Stomach (tissue), 9 donors: ENCODE data around the gene INO80. TPM values are rescaled to one million over a fixed set of nuclear protein-coding genes. Genes with fewer than 3 reads are reported as not detected.

Source experiments
- DNase-seq, 2 donors: peaks; one replicate each; pipeline versions ENCODE4 v3.0.0 to v3.0.0-alpha.2; 2013 to 2019
- H3K27ac ChIP-seq, 5 donors: fragments of 200-600 bp in 4 of 5; sonication (generic) in 4 of 5; one replicate each; pipeline ENCODE4 v1.5.1; 2013 to 2019; ENCODE audit warnings: mild to moderate bottlenecking in 1 of 5, moderate library complexity in 1 of 5
- H3K27me3 ChIP-seq, 3 donors: fragments of 200-600 bp; sonication (generic); one replicate each; pipeline ENCODE4 v1.5.1; 2017 to 2019; ENCODE audit warnings: mixed run types in 1 of 3
- H3K36me3 ChIP-seq, 4 donors: fragments of 200-600 bp; sonication (generic); 1 replicate in 3 of 4; 2 replicates in 1 of 4; pipeline ENCODE4 v1.5.1; 2016 to 2019
- H3K4me1 ChIP-seq, 4 donors: fragments of 200-600 bp; sonication (generic); one replicate each; pipeline ENCODE4 v1.5.1; 2016 to 2019
- H3K4me3 ChIP-seq, 4 donors: fragments of 200-600 bp; sonication (generic) in 3 of 4; one replicate each; pipeline ENCODE4 v1.5.1; 2016 to 2019; ENCODE audit warnings: mild to moderate bottlenecking in 1 of 4
- H3K9me3 ChIP-seq, 4 donors: fragments of 200-600 bp; sonication (generic); one replicate each; pipeline ENCODE4 v1.5.1; 2016 to 2019
- EP300 ChIP-seq: sonication (generic); formaldehyde crosslinking; IDR thresholded peaks from one replicate; pipeline ENCODE4 v1.6.1; 2017; ENCODE audit warnings: antibody characterized with exemption
- POLR2A ChIP-seq, 4 donors: fragments of 450-650 bp; IDR thresholded peaks; one replicate each; pipeline ENCODE4 v1.6.1; 2016; ENCODE audit warnings: antibody characterized with exemption in 4 of 4, control low read depth in 2 of 4, mild to moderate bottlenecking in 1 of 4, moderate library complexity in 1 of 4
- POLR2AphosphoS5 ChIP-seq, 3 donors: sonication (generic); formaldehyde crosslinking; IDR thresholded peaks; one replicate each; pipeline ENCODE4 v1.6.1; 2016; ENCODE audit warnings: antibody characterized with exemption in 3 of 3
- WGBS, 5 donors: extraction: QIAGEN DNeasy Blood & Tissue Kit in 3 of 5; methylation state at CpG; one replicate each; pipeline versions ENCODE4 v1.1.5 to v1.1.7; 2013 to 2018; 5-methylcytosine and 5-hydroxymethylcytosine counted together
- intact Hi-C: fragments of 100-400 bp; cut with DNase I; formaldehyde crosslinking; loops from one replicate; pipeline ENCODE4 v1.15.1; 2023; ENCODE audit warnings: low total_unique reads
- polyA plus RNA-seq, 3 donors: library from polyadenylated mRNA; stranded (reverse); fragments of 200-250 nt; gene quantifications; one replicate each; pipeline ENCODE4 v1.2.3, GENCODE V29; 2013
- total RNA-seq, 5 donors: library from RNA; depleted of rRNA; stranded (reverse); fragments of >200 nt; gene quantifications; one replicate each; pipeline versions ENCODE4 v1.1.0 to v1.2.3, GENCODE V29; 2014 to 2016
- TF ChIP-seq, protein P1 (sequence below), 7 experiments: fragments of 450-650 bp in 4 of 7; fragments of 200-600 bp in 3 of 7; sonication (generic) in 3 of 7; IDR thresholded peaks; one replicate each; pipeline ENCODE4 v1.5.1; 2016 to 2019; ENCODE audit warnings: antibody characterized with exemption in 7 of 7, control low read depth in 2 of 7, mild to moderate bottlenecking in 1 of 7
- donor health status: healthy with polysubstance abuse.
- donor health status: Bipolar disorder and iron deficiency.
- donor health status: healthy.

INO80 gene
- total and polyA plus RNA-seq, 8 donors: 4.6 to 40.8 (median 29.2) TPM

DNA sequence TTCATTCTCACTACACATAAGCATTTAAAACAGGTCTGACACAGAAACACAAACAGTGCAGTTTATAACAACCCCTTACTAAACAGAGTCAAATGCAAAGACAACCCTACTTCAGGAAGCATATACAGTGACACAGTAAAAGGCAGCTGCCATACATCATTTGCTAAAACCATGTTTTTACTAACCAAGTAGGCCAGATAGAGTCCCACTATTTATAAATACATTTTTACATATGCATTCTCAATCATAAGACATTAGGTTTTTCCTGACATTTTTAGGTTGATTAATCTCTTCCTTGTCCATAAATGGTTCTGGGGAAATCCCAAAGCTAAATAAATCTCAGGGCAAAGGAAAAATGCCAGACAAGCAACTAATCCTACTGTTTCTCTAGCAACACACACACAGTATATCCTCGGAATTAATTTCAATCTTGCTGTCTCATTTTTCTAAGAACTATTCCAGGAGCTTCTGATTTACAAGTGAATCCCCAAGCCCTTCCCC lies 123.8 kb downstream of the INO80 start:
- peak in 1 of 2 donors; percentile 69 for DNase-seq
- H3K9me3 ChIP-seq: no peaks in the 10 kb centered on the region
- TF ChIP-seq EP300: no peak
- TF ChIP-seq, protein P1, sequence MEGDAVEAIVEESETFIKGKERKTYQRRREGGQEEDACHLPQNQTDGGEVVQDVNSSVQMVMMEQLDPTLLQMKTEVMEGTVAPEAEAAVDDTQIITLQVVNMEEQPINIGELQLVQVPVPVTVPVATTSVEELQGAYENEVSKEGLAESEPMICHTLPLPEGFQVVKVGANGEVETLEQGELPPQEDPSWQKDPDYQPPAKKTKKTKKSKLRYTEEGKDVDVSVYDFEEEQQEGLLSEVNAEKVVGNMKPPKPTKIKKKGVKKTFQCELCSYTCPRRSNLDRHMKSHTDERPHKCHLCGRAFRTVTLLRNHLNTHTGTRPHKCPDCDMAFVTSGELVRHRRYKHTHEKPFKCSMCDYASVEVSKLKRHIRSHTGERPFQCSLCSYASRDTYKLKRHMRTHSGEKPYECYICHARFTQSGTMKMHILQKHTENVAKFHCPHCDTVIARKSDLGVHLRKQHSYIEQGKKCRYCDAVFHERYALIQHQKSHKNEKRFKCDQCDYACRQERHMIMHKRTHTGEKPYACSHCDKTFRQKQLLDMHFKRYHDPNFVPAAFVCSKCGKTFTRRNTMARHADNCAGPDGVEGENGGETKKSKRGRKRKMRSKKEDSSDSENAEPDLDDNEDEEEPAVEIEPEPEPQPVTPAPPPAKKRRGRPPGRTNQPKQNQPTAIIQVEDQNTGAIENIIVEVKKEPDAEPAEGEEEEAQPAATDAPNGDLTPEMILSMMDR (IDR thresholded peaks at IDR 0.05): no peak
- TF ChIP-seq POLR2A (IDR thresholded peaks at IDR 0.05): no peak
- no peak for TF ChIP-seq POLR2AphosphoS5 (IDR thresholded peaks at IDR 0.05)
- no peaks in the 10 kb centered on the region for H3K27me3 ChIP-seq
- H3K4me1 ChIP-seq: peaks cover 0 to 16% (median 7%) of the 10 kb centered on the region in 4 donors
- peaks cover 20 to 84% (median 81%) of the 10 kb centered on the region in 4 donors for H3K36me3 ChIP-seq
- no peak overlapping the region for H3K27ac ChIP-seq
- intact Hi-C loops: no loop called here
- 41 to 68% (median 61%) methylated on average over 1 of the region's 1 CpG for WGBS, 5 donors
- no peak overlapping the region for H3K4me3 ChIP-seq

DNA sequence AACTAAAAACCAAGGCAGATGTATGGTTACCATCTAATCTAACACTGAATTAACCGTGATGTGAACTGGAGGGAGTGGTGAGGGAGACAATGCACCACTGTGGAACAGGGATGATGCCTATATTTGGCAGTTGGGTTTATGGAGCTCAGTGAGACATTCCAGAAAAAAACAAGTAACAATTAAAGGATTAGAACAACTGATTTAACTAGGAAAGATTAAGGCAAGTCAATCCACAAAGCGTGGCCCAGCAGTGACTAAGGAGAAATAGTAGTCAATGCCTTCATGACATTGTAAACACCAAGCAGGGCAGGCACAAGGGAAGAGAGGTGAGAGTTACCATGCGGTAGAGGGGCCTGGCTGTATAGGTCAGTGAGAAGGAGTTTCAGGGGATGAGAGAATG lies 124.7 kb downstream of the INO80 start:
- peaks cover 0 to 16% (median 7%) of the 10 kb centered on the region in 4 donors for H3K4me1 ChIP-seq
- no peaks in the 10 kb centered on the region for H3K9me3 ChIP-seq
- intact Hi-C loops: no loop called here
- H3K27me3 ChIP-seq: no peaks in the 10 kb centered on the region
- no peak for DNase-seq
- no peak overlapping the region for H3K27ac ChIP-seq
- peaks cover 16 to 84% (median 81%) of the 10 kb centered on the region in 4 donors for H3K36me3 ChIP-seq
- TF ChIP-seq POLR2A (IDR thresholded peaks at IDR 0.05): no peak
- TF ChIP-seq, protein P1 (IDR thresholded peaks at IDR 0.05): no peak
- no peak for TF ChIP-seq POLR2AphosphoS5 (IDR thresholded peaks at IDR 0.05)
- TF ChIP-seq EP300: no peak
- 88 to 96% (median 92%) methylated on average over 3 of the region's 3 CpGs for WGBS, 5 donors
- H3K4me3 ChIP-seq: no peak overlapping the region

DNA sequence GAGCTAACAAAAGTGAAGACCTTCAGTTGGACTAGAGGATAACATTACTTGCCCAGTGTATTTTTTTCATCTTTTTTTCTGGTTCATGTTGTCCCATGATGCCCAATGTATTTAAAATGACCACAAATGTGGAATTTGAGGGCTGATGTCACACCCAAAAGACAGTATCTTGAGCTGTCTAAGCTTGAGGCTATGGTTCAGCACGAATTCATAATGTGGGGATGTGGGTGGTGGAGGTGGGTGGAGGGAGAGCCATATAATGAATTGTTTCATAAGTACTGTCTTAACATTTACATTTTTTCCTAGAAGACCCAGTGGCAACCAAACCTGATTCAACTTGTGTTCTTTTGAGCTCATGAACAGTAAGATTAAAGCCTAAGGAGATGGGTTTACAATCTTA lies 125.3 kb downstream of the INO80 start:
- intact Hi-C loops: no loop called here
- Histone ChIP-seq H3K9me3 (no peaks in the 10 kb centered on the region), H3K27ac (no peak overlapping the region), H3K36me3 (peaks cover 17 to 84% (median 81%) of the 10 kb centered on the region in 4 donors), H3K4me1 (peaks cover 0 to 16% (median 7%) of the 10 kb centered on the region in 4 donors), H3K4me3 (no peak overlapping the region), H3K27me3 (no peaks in the 10 kb centered on the region)
- 0% methylated on average over 1 of the region's 1 CpG for WGBS, 5 donors
- DNase-seq: no peak
- TF ChIP-seq, protein P1 (IDR thresholded peaks at IDR 0.05): no peak
- TF ChIP-seq POLR2A (IDR thresholded peaks at IDR 0.05) (no peak), EP300 (no peak), POLR2AphosphoS5 (IDR thresholded peaks at IDR 0.05) (no peak)

DNA sequence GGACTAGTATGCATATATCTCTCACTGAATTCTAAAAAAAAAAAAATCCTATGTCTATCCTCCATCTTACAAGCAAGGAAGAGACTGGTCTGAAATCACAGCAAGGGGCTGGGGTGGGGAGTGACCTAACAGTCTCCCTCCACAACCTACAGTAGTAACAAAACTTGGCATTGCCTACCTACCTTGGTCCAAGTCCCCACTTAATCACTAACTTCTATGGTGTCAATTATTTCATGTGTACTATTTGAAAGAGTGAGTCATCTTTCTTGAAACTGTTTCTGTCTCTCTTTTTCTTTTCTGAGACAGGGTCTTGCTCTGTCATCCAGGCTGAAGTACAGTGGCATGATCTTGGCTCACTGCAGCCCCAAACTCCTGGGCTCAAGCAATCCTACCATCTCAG lies 126.0 kb downstream of the INO80 start:
- intact Hi-C loops: no loop called here
- TF ChIP-seq EP300 (no peak), POLR2AphosphoS5 (IDR thresholded peaks at IDR 0.05) (no peak), POLR2A (IDR thresholded peaks at IDR 0.05) (no peak)
- TF ChIP-seq, protein P1 (IDR thresholded peaks at IDR 0.05): no peak
- Histone ChIP-seq H3K27ac (no peak overlapping the region), H3K4me3 (no peak overlapping the region), H3K36me3 (peaks cover 21 to 84% (median 81%) of the 10 kb centered on the region in 4 donors), H3K27me3 (no peaks in the 10 kb centered on the region), H3K9me3 (no peaks in the 10 kb centered on the region), H3K4me1 (peaks cover 0 to 16% (median 7%) of the 10 kb centered on the region in 4 donors)
- no peak for DNase-seq
